GM10266 (cell line): ENCODE measurements around the gene NAP1L1.

Source experiments
- DNase-seq: peaks from one replicate; pipeline ENCODE4 v3.0.0; 2012; ENCODE audit errors: extremely low spot score
- CTCF ChIP-seq: IDR thresholded peaks from 2 replicates; pipeline ENCODE4 v1.5.1; 2012; ENCODE audit warnings: mild to moderate bottlenecking, low read depth; ENCODE audit not compliant: control insufficient read depth, insufficient read depth; ENCODE audit errors: missing control alignments

The NAP1L1 gene

GRCh38 chr12:76020731-76021672 lies 63.5 kb downstream of the NAP1L1 start:
- DNase-seq: no peak
- TF ChIP-seq CTCF: no peak

GRCh38 chr12:76020281-76020680 lies 64.2 kb downstream of the NAP1L1 start:
- no peak for DNase-seq
- no peak for TF ChIP-seq CTCF

- no peak for DNase-seq
- TF ChIP-seq CTCF: no peak
These were observed 65.8 kb downstream of the NAP1L1 start for GRCh38 chr12:76018672-76019071.

- TF ChIP-seq CTCF: no peak
These were observed 66.4 kb downstream of the NAP1L1 start for GRCh38 chr12:76018111-76018510.

GRCh38 chr12:76014007-76014406 lies 70.5 kb downstream of the NAP1L1 start:
- DNase-seq: no peak
- TF ChIP-seq CTCF: no peak

More at GRCh38 chr12:76018111-76018510, 66.4 kb downstream of the NAP1L1 start:
- no peak for DNase-seq

GRCh38 chr12:76013603-76014002 lies 70.9 kb downstream of the NAP1L1 start:
- DNase-seq: no peak
- no peak for TF ChIP-seq CTCF

GRCh38 chr12:76012644-76013043 lies 71.8 kb downstream of the NAP1L1 start:
- no peak for DNase-seq
- no peak for TF ChIP-seq CTCF
